GM19328 (cell line): Measurements from ENCODE around the gene SDHAF2.

Source experiments
- ATAC-seq: cut with Tn5 transposase; IDR thresholded peaks from one replicate; pipeline ENCODE4 v1.9.1; 2021; ENCODE audit warnings: mild to moderate bottlenecking, moderate library complexity; ENCODE audit not compliant: unreplicated experiment

Gene SDHAF2

GRCh38 chr11:61495801-61496601 lies 66.1 kb downstream of the SDHAF2 start:
- no peak for ATAC-seq
